IMR-90 (cell line): ENCODE data around the gene PPHLN1.

Experiments
- FOS ChIP-seq: fragments of 150-350 bp; IDR thresholded peaks from 2 replicates; pipeline ENCODE4 v1.6.1; 2016; ENCODE audit warnings: low read depth, low read length
- RCOR1 ChIP-seq: IDR thresholded peaks from 2 replicates; pipeline ENCODE4 v1.6.1; 2012; ENCODE audit warnings: mild to moderate bottlenecking, low read length, improper control_type of control experiment; ENCODE audit not compliant: insufficient replicate concordance

DNA sequence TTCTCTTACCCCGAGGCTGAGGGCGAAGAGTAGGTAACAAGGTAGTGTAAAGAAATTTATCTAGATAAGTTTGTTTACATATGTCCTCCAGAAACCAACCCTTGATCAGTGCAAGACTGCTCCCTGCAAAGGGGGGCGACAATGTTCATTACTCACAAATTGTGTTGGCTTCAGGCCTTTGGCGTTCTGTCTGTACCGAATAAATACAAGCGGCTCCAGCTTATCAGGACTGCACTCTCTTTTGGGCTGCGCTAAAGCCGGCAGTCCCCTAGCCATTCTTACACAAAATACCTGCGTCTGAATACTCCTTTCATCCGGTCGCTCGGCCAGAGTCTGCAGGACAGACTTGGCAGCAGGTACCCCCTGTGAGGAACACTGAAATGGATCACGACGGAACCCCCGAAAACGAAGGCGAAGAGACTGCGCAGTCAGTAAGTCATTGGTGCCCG is 116.4 kb downstream of the PPHLN1 start:
- TF ChIP-seq RCOR1 (no peak), FOS (no peak)
